ENCODE data around the gene ZNF281.

The ZNF281 gene

GRCh38 chr1:200406161-200406797, 3.6 kb downstream of the ZNF281 start:
- Histone ChIP-seq H3K4me2 (ENCODE audit: low read length) (peak overlapping the region; percentile 59), H3K27me3 (ENCODE audit: control insufficient read depth, insufficient read depth, low read length) (no peaks in the 10 kb centered on the region), H3K4me3 (ENCODE audit: low read length) (peak overlapping the region; percentile 31), H3K4me1 (ENCODE audit: control insufficient read depth, insufficient read depth, low read length) (peaks cover 43% of the 10 kb centered on the region), H3K36me3 (ENCODE audit: insufficient read depth, low read length) (peaks cover 52% of the 10 kb centered on the region), H3K9ac (ENCODE audit: low read depth, low read length) (no peak overlapping the region), H3K9me3 (replicated peaks; ENCODE audit: low read length) (no peaks in the 10 kb centered on the region)

DNA sequence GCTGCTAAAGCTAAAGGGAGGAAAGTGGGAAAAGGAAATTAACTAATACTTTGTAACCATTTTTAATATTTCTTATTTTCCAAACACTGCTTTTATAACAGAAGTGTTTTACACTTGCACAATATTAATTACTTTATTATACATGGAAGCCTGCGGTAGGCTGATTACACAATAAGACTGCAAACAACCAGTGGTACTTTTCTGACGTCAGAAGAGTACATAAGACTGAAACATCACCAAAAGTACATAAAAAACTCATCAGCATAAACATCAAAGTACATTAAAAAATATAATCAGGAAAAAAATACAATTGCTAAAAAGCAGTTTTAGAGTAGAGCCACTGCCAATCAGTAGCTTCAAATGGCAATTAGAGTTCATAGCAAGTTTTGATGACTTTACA, 4.6 kb downstream of the ZNF281 start:
- Histone ChIP-seq H3K4me2 (ENCODE audit: low read length) (peak overlapping the region; percentile 59), H3K9me3 (replicated peaks; ENCODE audit: low read length) (no peaks in the 10 kb centered on the region), H3K4me1 (ENCODE audit: control insufficient read depth, insufficient read depth, low read length) (peaks cover 41% of the 10 kb centered on the region), H3K4me3 (ENCODE audit: low read length) (no peak overlapping the region), H3K36me3 (ENCODE audit: insufficient read depth, low read length) (peaks cover 52% of the 10 kb centered on the region), H3K27me3 (ENCODE audit: control insufficient read depth, insufficient read depth, low read length) (no peaks in the 10 kb centered on the region), H3K9ac (ENCODE audit: low read depth, low read length) (no peak overlapping the region)

- no peaks in the 10 kb centered on the region for H3K27me3 ChIP-seq (ENCODE audit: control insufficient read depth, insufficient read depth, low read length)
- H3K9ac ChIP-seq (ENCODE audit: low read depth, low read length): no peak overlapping the region
- H3K4me2 ChIP-seq (ENCODE audit: low read length): no peak overlapping the region
- peaks cover 15% of the 10 kb centered on the region for H3K4me1 ChIP-seq (ENCODE audit: control insufficient read depth, insufficient read depth, low read length)
- H3K36me3 ChIP-seq (ENCODE audit: insufficient read depth, low read length): peaks cover 27% of the 10 kb centered on the region
- H3K9me3 ChIP-seq (replicated peaks; ENCODE audit: low read length): no peaks in the 10 kb centered on the region
- H3K4me3 ChIP-seq (ENCODE audit: low read length): no peak overlapping the region
These were observed 8.1 kb downstream of the ZNF281 start for GRCh38 chr1:200401708-200402107.

- Histone ChIP-seq H3K4me2 (ENCODE audit: low read length) (no peak overlapping the region), H3K4me1 (ENCODE audit: control insufficient read depth, insufficient read depth, low read length) (peaks cover 11% of the 10 kb centered on the region), H3K36me3 (ENCODE audit: insufficient read depth, low read length) (peaks cover 23% of the 10 kb centered on the region), H3K9me3 (replicated peaks; ENCODE audit: low read length) (no peaks in the 10 kb centered on the region), H3K27me3 (ENCODE audit: control insufficient read depth, insufficient read depth, low read length) (no peaks in the 10 kb centered on the region), H3K9ac (ENCODE audit: low read depth, low read length) (no peak overlapping the region), H3K4me3 (ENCODE audit: low read length) (no peak overlapping the region)
These were observed 8.6 kb downstream of the ZNF281 start for GRCh38 chr1:200401263-200401662.

DNA sequence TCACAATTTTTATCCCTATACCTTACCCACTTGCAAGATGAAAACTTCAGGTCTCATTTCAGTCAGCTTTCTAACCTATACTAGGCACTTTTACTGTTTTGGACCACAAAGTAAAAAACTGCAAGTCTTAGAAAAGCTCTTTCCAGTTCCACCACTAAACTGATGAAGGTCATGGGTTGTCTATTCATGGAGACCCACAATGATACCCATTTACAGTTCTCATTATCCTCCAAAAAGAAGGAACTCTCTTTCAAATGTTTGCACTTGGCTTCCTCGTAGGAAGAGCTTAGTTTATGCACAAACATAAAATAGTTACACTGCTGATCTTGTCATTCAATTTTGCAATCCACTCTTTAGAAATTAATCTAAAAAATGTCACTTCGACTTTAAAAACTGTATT, 9.3 kb downstream of the ZNF281 start:
- no peak overlapping the region for H3K4me3 ChIP-seq (ENCODE audit: low read length)
- H3K9me3 ChIP-seq (replicated peaks; ENCODE audit: low read length): no peaks in the 10 kb centered on the region
- peaks cover 4% of the 10 kb centered on the region for H3K4me1 ChIP-seq (ENCODE audit: control insufficient read depth, insufficient read depth, low read length)
- no peaks in the 10 kb centered on the region for H3K27me3 ChIP-seq (ENCODE audit: control insufficient read depth, insufficient read depth, low read length)
- H3K36me3 ChIP-seq (ENCODE audit: insufficient read depth, low read length): peaks cover 16% of the 10 kb centered on the region
- no peak overlapping the region for H3K4me2 ChIP-seq (ENCODE audit: low read length)
- no peak overlapping the region for H3K9ac ChIP-seq (ENCODE audit: low read depth, low read length)

DNA sequence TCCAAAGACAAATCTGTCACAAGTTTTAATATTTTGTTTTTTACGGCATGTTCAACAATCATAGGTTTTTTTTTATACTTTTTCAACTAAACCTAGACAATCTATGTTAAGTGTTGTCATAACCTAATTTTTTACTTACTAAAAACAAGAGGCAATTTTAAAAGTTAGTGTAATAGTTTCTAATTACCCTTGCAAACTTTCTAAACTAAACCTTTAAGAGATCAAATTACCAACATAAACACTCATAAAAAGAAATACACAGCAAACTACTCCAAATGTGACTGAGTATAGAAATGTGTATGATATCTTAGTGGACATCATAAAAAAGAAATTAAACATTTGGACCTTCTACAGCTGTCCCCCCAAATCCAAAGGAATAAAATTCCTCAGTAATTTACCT, 10.0 kb downstream of the ZNF281 start:
- Histone ChIP-seq H3K4me3 (ENCODE audit: low read length) (no peak overlapping the region), H3K9ac (ENCODE audit: low read depth, low read length) (no peak overlapping the region)

DNA sequence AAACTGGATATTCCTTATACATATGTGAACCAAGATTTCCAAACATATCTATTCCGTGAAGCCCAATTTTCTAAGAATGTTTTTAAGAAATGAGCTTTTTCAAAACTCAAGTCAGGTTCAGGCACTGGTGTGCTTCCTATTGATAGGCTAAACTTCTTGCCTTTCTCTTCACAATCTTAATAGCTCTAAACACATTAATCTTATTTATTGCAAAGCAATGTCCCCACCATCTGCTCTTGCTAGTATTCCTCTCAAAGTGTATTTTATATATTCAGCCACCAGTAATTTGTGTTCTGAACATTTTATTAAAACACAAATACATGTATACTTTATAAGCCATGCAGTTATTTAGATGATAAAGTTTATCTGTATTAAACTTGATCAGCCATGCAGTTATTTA, 11.5 kb downstream of the ZNF281 start:
- no peak overlapping the region for H3K4me3 ChIP-seq (ENCODE audit: low read length)
- no peaks in the 10 kb centered on the region for H3K9me3 ChIP-seq (replicated peaks; ENCODE audit: low read length)
- no peaks in the 10 kb centered on the region for H3K27me3 ChIP-seq (ENCODE audit: control insufficient read depth, insufficient read depth, low read length)
- H3K4me2 ChIP-seq (ENCODE audit: low read length): no peak overlapping the region
- no peak overlapping the region for H3K9ac ChIP-seq (ENCODE audit: low read depth, low read length)
- peaks cover 2% of the 10 kb centered on the region for H3K4me1 ChIP-seq (ENCODE audit: control insufficient read depth, insufficient read depth, low read length)
- peaks cover 7% of the 10 kb centered on the region for H3K36me3 ChIP-seq (ENCODE audit: insufficient read depth, low read length)

More for the DNA sequence above, 10.0 kb downstream of the ZNF281 start:
- H3K36me3 ChIP-seq (ENCODE audit: insufficient read depth, low read length): peaks cover 11% of the 10 kb centered on the region
- H3K4me1 ChIP-seq (ENCODE audit: control insufficient read depth, insufficient read depth, low read length): peaks cover 2% of the 10 kb centered on the region
- no peak overlapping the region for H3K4me2 ChIP-seq (ENCODE audit: low read length)
- no peaks in the 10 kb centered on the region for H3K27me3 ChIP-seq (ENCODE audit: control insufficient read depth, insufficient read depth, low read length)
- H3K9me3 ChIP-seq (replicated peaks; ENCODE audit: low read length): no peaks in the 10 kb centered on the region

DNA sequence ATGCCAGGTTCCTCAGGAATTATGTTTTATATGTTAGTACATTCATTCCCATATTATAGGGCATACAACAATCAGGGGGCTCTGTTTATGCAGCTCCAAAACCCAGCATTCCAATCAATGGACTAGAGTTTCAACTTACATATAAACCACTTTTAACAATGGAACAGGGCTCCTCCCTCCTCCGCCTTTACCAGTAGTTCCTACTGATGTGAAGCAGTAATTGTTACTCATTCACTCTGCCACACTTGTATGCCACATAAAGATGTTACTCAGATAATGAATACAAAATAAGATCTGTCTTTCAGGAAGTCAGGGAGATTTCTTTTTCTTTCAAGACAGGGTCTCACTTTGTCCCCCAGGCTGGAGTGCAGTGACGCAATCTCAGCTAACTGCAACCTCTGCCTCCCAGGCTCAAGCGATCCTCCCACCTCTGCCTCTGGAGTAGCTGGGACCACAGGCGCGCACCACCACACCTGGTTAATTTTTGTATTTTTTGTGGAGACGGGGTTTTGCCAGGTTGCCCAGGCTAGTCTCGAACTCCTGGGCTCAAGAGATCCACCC, 17.1 kb downstream of the ZNF281 start:
- Histone ChIP-seq H3K4me3 (ENCODE audit: low read length) (no peak overlapping the region), H3K9ac (ENCODE audit: low read depth, low read length) (no peak overlapping the region), H3K9me3 (replicated peaks; ENCODE audit: low read length) (no peaks in the 10 kb centered on the region)

GRCh38 chr1:200391747-200392146, 18.1 kb downstream of the ZNF281 start:
- Histone ChIP-seq H3K9me3 (replicated peaks; ENCODE audit: low read length) (no peaks in the 10 kb centered on the region), H3K4me3 (ENCODE audit: low read length) (no peak overlapping the region), H3K9ac (ENCODE audit: low read depth, low read length) (no peak overlapping the region), H3K4me2 (ENCODE audit: low read length) (no peak overlapping the region), H3K36me3 (ENCODE audit: insufficient read depth, low read length) (no peaks in the 10 kb centered on the region), H3K4me1 (ENCODE audit: control insufficient read depth, insufficient read depth, low read length) (peaks cover 9% of the 10 kb centered on the region), H3K27me3 (ENCODE audit: control insufficient read depth, insufficient read depth, low read length) (no peaks in the 10 kb centered on the region)

More for the DNA sequence above, 17.1 kb downstream of the ZNF281 start:
- Histone ChIP-seq H3K36me3 (ENCODE audit: insufficient read depth, low read length) (no peaks in the 10 kb centered on the region), H3K27me3 (ENCODE audit: control insufficient read depth, insufficient read depth, low read length) (no peaks in the 10 kb centered on the region), H3K4me2 (ENCODE audit: low read length) (no peak overlapping the region), H3K4me1 (ENCODE audit: control insufficient read depth, insufficient read depth, low read length) (peaks cover 9% of the 10 kb centered on the region)

GRCh38 chr1:200388791-200389190, 21.0 kb downstream of the ZNF281 start:
- no peak overlapping the region for H3K4me3 ChIP-seq (ENCODE audit: low read length)
- H3K27me3 ChIP-seq (ENCODE audit: control insufficient read depth, insufficient read depth, low read length): no peaks in the 10 kb centered on the region
- no peak overlapping the region for H3K9ac ChIP-seq (ENCODE audit: low read depth, low read length)
- no peak overlapping the region for H3K4me2 ChIP-seq (ENCODE audit: low read length)
- H3K4me1 ChIP-seq (ENCODE audit: control insufficient read depth, insufficient read depth, low read length): peaks cover 9% of the 10 kb centered on the region
- H3K9me3 ChIP-seq (replicated peaks; ENCODE audit: low read length): no peaks in the 10 kb centered on the region
- H3K36me3 ChIP-seq (ENCODE audit: insufficient read depth, low read length): no peaks in the 10 kb centered on the region

- no peaks in the 10 kb centered on the region for H3K27me3 ChIP-seq (ENCODE audit: control insufficient read depth, insufficient read depth, low read length)
- no peak overlapping the region for H3K4me3 ChIP-seq (ENCODE audit: low read length)
- H3K9ac ChIP-seq (ENCODE audit: low read depth, low read length): no peak overlapping the region
- peaks cover 2% of the 10 kb centered on the region for H3K4me1 ChIP-seq (ENCODE audit: control insufficient read depth, insufficient read depth, low read length)
- H3K36me3 ChIP-seq (ENCODE audit: insufficient read depth, low read length): no peaks in the 10 kb centered on the region
- H3K4me2 ChIP-seq (ENCODE audit: low read length): no peak overlapping the region
- no peaks in the 10 kb centered on the region for H3K9me3 ChIP-seq (replicated peaks; ENCODE audit: low read length)
These were observed 23.4 kb downstream of the ZNF281 start for GRCh38 chr1:200386416-200386815.

GRCh38 chr1:200384818-200385390, 24.9 kb downstream of the ZNF281 start:
- Histone ChIP-seq H3K9me3 (replicated peaks; ENCODE audit: low read length) (no peaks in the 10 kb centered on the region), H3K4me2 (ENCODE audit: low read length) (no peak overlapping the region), H3K4me1 (ENCODE audit: control insufficient read depth, insufficient read depth, low read length) (peaks cover 12% of the 10 kb centered on the region), H3K9ac (ENCODE audit: low read depth, low read length) (no peak overlapping the region), H3K27me3 (ENCODE audit: control insufficient read depth, insufficient read depth, low read length) (no peaks in the 10 kb centered on the region), H3K36me3 (ENCODE audit: insufficient read depth, low read length) (no peaks in the 10 kb centered on the region), H3K4me3 (ENCODE audit: low read length) (no peak overlapping the region)

Data from skeletal muscle satellite cell (primary cell).